A549 (cell line): ENCODE data around the gene TGFBR2.

Source experiments
- CBX2 ChIP-seq: fragments of 200-600 bp; sonication (generic); IDR thresholded peaks from 2 replicates; pipeline ENCODE4 v1.6.1; 2016; ENCODE audit warnings: low read depth, mild to moderate bottlenecking, borderline replicate concordance
- EP300 ChIP-seq, 2 experiments: fragments of >200 bp; sonication (Bioruptor Twin); formaldehyde crosslinking; IDR thresholded peaks; 2 replicates in 1 of 2; 3 replicates in 1 of 2; pipeline ENCODE4 v1.6.1; 2016 to 2017
- ESRRA ChIP-seq: fragments of 150-350 bp; IDR thresholded peaks from 2 replicates; pipeline ENCODE4 v1.6.1; 2014; ENCODE audit warnings: mild to moderate bottlenecking, low read length, borderline replicate concordance
- FOSB ChIP-seq: fragments of 250-450 bp; sonication (Bioruptor Pico); IDR thresholded peaks from 2 replicates; pipeline ENCODE4 v1.5.0; 2020; ENCODE audit warnings: mild to moderate bottlenecking, moderate library complexity
- MAZ ChIP-seq: fragments of 150-350 bp; IDR thresholded peaks from 2 replicates; pipeline ENCODE4 v1.6.1; 2014; ENCODE audit warnings: antibody characterized with exemption, low read depth, low read length, borderline replicate concordance
- MYC ChIP-seq: IDR thresholded peaks from 2 replicates; pipeline ENCODE4 v1.6.1; 2012; ENCODE audit warnings: mild to moderate bottlenecking, inconsistent platforms, low read length, improper control_type of control experiment, borderline replicate concordance
- NR3C1 ChIP-seq: fragments of >200 bp; sonication (Bioruptor Twin); formaldehyde crosslinking; IDR thresholded peaks from 3 replicates; pipeline ENCODE4 v1.6.1; 2017
- POLR2A ChIP-seq: IDR thresholded peaks from 2 replicates; pipeline ENCODE4 v1.6.1; 2012; ENCODE audit warnings: mild to moderate bottlenecking, low read length
- ZNF302 ChIP-seq: fragments of 250-450 bp; sonication (Bioruptor Pico); IDR thresholded peaks from 2 replicates; pipeline ENCODE4 v1.9.0; 2021; ENCODE audit warnings: inconsistent platforms, mild to moderate bottlenecking, moderate library complexity
- TF ChIP-seq, protein P1 (sequence below): fragments of >200 bp; sonication (Bioruptor Twin); formaldehyde crosslinking; IDR thresholded peaks from 3 replicates; pipeline ENCODE4 v1.5.1; 2016
- TF ChIP-seq, protein P2 (sequence below): fragments of 150-350 bp; IDR thresholded peaks from 2 replicates; pipeline ENCODE4 v1.6.1; 2014; ENCODE audit warnings: low read depth, mild to moderate bottlenecking, low read length
- TF ChIP-seq, protein P3 (sequence below): fragments of 200-600 bp; sonication (generic); IDR thresholded peaks from 2 replicates; pipeline ENCODE4 v1.6.1; 2016; ENCODE audit warnings: antibody characterized with exemption, mild to moderate bottlenecking, moderate library complexity
- TF ChIP-seq, protein P4 (sequence below): fragments of 450-650 bp; IDR thresholded peaks from 2 replicates; pipeline ENCODE4 v1.6.1; 2014; ENCODE audit warnings: antibody characterized with exemption
- TF ChIP-seq, protein P5 (sequence below): IDR thresholded peaks from 2 replicates; pipeline ENCODE4 v1.6.1; 2012

DNA sequence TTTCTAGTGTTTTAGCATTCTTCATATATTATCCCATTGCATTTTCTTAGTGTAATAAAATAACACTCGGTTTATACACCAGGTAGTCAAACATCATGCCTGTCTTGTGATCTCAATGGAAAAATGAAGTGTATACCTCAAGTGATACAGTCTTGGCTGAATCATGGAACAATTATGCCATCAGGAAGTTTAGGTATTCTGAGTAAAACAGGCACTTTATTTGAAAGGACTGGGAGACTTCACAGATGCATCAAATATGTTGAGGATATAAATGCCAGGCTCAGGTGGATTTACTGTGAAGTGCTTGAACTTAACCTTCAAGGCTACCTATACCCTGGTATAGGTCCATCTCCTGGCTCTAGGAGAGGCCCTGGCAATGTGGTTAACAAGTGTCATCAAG lies 8.5 kb downstream of the TGFBR2 start:
- TF ChIP-seq EP300 (IDR thresholded peaks at IDR 0.05): no peak
- TF ChIP-seq, protein P1, sequence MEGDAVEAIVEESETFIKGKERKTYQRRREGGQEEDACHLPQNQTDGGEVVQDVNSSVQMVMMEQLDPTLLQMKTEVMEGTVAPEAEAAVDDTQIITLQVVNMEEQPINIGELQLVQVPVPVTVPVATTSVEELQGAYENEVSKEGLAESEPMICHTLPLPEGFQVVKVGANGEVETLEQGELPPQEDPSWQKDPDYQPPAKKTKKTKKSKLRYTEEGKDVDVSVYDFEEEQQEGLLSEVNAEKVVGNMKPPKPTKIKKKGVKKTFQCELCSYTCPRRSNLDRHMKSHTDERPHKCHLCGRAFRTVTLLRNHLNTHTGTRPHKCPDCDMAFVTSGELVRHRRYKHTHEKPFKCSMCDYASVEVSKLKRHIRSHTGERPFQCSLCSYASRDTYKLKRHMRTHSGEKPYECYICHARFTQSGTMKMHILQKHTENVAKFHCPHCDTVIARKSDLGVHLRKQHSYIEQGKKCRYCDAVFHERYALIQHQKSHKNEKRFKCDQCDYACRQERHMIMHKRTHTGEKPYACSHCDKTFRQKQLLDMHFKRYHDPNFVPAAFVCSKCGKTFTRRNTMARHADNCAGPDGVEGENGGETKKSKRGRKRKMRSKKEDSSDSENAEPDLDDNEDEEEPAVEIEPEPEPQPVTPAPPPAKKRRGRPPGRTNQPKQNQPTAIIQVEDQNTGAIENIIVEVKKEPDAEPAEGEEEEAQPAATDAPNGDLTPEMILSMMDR: no peak
- TF ChIP-seq, protein P2, sequence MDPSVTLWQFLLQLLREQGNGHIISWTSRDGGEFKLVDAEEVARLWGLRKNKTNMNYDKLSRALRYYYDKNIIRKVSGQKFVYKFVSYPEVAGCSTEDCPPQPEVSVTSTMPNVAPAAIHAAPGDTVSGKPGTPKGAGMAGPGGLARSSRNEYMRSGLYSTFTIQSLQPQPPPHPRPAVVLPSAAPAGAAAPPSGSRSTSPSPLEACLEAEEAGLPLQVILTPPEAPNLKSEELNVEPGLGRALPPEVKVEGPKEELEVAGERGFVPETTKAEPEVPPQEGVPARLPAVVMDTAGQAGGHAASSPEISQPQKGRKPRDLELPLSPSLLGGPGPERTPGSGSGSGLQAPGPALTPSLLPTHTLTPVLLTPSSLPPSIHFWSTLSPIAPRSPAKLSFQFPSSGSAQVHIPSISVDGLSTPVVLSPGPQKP: no peak
- no peak for TF ChIP-seq POLR2A
- no peak for TF ChIP-seq NR3C1
- no peak for TF ChIP-seq MYC
- no peak for TF ChIP-seq ZNF302
- no peak for TF ChIP-seq FOSB (CRISPR knock-in tag)
- no peak for TF ChIP-seq ESRRA
- TF ChIP-seq CBX2: no peak
- TF ChIP-seq, protein P3, sequence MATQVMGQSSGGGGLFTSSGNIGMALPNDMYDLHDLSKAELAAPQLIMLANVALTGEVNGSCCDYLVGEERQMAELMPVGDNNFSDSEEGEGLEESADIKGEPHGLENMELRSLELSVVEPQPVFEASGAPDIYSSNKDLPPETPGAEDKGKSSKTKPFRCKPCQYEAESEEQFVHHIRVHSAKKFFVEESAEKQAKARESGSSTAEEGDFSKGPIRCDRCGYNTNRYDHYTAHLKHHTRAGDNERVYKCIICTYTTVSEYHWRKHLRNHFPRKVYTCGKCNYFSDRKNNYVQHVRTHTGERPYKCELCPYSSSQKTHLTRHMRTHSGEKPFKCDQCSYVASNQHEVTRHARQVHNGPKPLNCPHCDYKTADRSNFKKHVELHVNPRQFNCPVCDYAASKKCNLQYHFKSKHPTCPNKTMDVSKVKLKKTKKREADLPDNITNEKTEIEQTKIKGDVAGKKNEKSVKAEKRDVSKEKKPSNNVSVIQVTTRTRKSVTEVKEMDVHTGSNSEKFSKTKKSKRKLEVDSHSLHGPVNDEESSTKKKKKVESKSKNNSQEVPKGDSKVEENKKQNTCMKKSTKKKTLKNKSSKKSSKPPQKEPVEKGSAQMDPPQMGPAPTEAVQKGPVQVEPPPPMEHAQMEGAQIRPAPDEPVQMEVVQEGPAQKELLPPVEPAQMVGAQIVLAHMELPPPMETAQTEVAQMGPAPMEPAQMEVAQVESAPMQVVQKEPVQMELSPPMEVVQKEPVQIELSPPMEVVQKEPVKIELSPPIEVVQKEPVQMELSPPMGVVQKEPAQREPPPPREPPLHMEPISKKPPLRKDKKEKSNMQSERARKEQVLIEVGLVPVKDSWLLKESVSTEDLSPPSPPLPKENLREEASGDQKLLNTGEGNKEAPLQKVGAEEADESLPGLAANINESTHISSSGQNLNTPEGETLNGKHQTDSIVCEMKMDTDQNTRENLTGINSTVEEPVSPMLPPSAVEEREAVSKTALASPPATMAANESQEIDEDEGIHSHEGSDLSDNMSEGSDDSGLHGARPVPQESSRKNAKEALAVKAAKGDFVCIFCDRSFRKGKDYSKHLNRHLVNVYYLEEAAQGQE: no peak
- TF ChIP-seq, protein P4, sequence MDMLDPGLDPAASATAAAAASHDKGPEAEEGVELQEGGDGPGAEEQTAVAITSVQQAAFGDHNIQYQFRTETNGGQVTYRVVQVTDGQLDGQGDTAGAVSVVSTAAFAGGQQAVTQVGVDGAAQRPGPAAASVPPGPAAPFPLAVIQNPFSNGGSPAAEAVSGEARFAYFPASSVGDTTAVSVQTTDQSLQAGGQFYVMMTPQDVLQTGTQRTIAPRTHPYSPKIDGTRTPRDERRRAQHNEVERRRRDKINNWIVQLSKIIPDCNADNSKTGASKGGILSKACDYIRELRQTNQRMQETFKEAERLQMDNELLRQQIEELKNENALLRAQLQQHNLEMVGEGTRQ: no peak
- TF ChIP-seq, protein P5, sequence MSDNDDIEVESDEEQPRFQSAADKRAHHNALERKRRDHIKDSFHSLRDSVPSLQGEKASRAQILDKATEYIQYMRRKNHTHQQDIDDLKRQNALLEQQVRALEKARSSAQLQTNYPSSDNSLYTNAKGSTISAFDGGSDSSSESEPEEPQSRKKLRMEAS: no peak
- TF ChIP-seq MAZ: no peak
